H1 (cell line): Measurements from ENCODE around the gene CACNA2D3. TPM values are rescaled to one million over a fixed set of nuclear protein-coding genes. Genes with fewer than 3 reads are reported as not detected.

ENCODE experiments used
- ATF2 ChIP-seq: IDR thresholded peaks from 2 replicates; pipeline ENCODE4 v1.6.1; 2012; ENCODE audit warnings: low read length, inconsistent platforms
- CHD7 ChIP-seq: fragments of 300-600 bp; sonication (generic); IDR thresholded peaks from 2 replicates; pipeline ENCODE4 v1.7.1; 2012; ENCODE audit warnings: low read length, moderate library complexity, mild to moderate bottlenecking, inconsistent platforms; ENCODE audit not compliant: insufficient replicate concordance
- CREB1 ChIP-seq: IDR thresholded peaks from 2 replicates; pipeline ENCODE4 v1.6.1; 2012; ENCODE audit warnings: inconsistent platforms
- POLR2A ChIP-seq, 2 experiments: IDR thresholded peaks; 1 replicate in 1 of 2; 2 replicates in 1 of 2; pipeline ENCODE4 v1.6.1; 2011; ENCODE audit warnings: low read depth in 2 of 2, low read length in 2 of 2, mild to moderate bottlenecking in 2 of 2; ENCODE audit errors: control extremely low read depth in 1 of 2
- SIRT6 ChIP-seq: IDR thresholded peaks from one replicate; pipeline ENCODE4 v1.7.1; 2012; ENCODE audit warnings: low read length, inconsistent platforms
- YY1 ChIP-seq: IDR thresholded peaks from 2 replicates; pipeline ENCODE4 v1.6.1; 2011; ENCODE audit warnings: low read depth, mild to moderate bottlenecking, low read length
- polyA plus RNA-seq, 7 experiments: library from polyadenylated mRNA; depleted of rRNA in 3 of 7; stranded (reverse) in 5 of 7; unstranded in 2 of 7; fragments of >200 nt in 5 of 7; fragments of 200-250 nt in 2 of 7; gene quantifications; 1 replicate in 5 of 7; 2 replicates in 1 of 7; 4 replicates in 1 of 7; pipeline versions ENCODE4 v1.2.1 to v1.2.3, GENCODE V29; 2011 to 2013; ENCODE audit warnings: missing spikeins in 2 of 7, mixed read lengths in 2 of 7
- total RNA-seq: library from RNA; stranded (reverse); fragmentation: NEBNext Ultra II Directional; extraction: Animal tissue kit (Norgen Biotek cat#: 25700); gene quantifications from 2 replicates; pipeline ENCODE4 v1.2.1, GENCODE V29; 2021

Gene CACNA2D3
- total and polyA plus RNA-seq, 2 of the 8 experiments (the other 6 are each of a cell fraction or from before 2014, with no cell fraction given) = 1.5 to 1.8 TPM

GRCh38 chr3:54988838-54989630, 866.7 kb downstream of the CACNA2D3 start (continued):
- TF ChIP-seq ATF2 = no peak
- no peak for TF ChIP-seq POLR2A (IDR thresholded peaks at IDR 0.05; ENCODE audit: control extremely low read depth in 1 of 2, low read depth in 2 of 2, low read length in 2 of 2)
- no peak for TF ChIP-seq CREB1
- no peak for TF ChIP-seq CHD7
- TF ChIP-seq YY1 = no peak
- TF ChIP-seq SIRT6 = no peak
- TF ChIP-seq, all 59 proteins: peak for 0
